Activated T-helper 9 cell treated with anti-CD3 and anti-CD28 coated beads, Interleukin-2, amount 50 U/mL, for 16 hours (primary cell): ENCODE data around the gene KCNMB2.

Experiments
- DNase-seq: peaks from one replicate; pipeline ENCODE4 v3.0.0-alpha.2; 2020; ENCODE audit warnings: low read depth

KCNMB2 gene

GRCh38 chr3:178568911-178569310 lies 32.7 kb downstream of the KCNMB2 start:
- DNase-seq = no peak

DNA sequence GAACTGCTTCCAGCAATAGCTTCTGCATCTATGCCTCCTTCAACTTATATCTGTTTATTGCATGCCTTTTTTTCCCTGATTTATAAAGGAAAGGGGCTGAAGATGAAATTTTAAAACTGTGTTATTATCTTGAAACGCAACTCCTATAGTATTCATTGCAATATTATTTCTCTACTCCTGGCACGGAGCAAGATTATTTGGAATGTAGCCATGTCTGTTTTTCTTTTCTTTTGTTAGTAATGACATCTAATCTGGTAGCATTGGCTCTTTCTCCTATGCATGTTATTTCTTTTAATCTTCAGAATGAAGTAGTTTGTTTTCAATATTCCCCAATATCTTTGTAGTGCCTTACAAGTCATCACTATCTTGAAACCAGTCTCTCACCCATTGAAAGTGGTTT lies 33.6 kb downstream of the KCNMB2 start:
- no peak for DNase-seq

DNA sequence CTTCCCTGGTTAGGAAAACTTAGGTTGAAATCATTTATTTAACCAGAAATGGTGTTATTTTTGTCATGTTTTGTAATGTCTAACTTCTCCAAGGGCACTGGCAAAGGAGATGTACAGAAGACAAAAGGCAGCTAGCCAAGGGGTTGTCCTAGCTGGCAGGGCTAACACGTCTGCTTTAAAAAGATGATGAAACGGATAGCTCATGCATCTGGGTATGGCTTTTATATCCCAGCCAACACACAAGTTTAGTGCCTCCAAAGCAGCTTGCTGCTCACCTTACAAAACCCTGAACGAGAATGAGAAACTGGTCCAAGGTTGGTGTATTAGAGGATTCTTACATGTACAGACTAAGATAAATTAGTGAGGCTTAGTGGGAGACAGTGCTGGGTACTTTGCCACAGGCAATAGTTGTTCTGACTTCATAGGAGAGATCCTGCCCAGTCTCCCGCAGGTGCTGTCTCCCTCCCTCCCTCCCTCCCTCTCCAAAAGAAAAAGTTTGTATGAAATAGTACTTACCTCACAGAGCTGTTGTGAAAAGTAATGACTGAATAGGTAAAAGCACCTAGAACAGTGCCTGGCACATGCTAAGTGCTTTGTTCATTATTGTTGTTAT lies 47.8 kb downstream of the KCNMB2 start:
- DNase-seq = no peak

DNA sequence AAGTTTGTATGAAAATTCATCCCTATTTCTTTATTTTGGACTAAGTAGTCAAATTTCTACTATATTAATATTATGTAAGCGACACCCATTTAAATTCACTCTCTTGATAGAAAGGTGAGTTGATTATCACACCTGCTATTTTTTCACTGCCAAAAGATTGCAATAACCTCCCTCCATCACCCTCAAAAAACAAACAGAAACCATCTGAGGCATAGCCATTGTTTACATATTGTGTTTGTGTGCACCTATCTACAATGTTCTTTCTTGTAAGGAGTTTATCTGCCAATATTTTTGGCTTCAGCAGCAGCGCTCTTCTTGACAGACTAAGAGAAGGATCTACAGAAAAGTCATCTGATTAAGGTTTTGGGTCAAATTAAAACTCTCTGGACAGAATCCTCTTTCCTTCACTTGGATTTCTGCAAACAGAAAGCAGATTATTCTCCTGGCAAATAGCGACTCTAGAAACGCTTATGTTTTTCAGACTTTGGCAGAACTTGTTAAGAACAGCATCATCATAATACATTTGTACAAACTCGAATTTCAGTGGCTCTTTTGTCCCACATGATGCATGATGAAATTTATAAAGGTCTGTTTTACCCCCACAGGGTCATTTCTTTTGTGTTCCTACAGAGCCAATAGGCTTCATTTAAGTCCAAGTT lies 48.6 kb downstream of the KCNMB2 start:
- no peak for DNase-seq

GRCh38 chr3:178585454-178585853 lies 49.2 kb downstream of the KCNMB2 start:
- DNase-seq = no peak

DNA sequence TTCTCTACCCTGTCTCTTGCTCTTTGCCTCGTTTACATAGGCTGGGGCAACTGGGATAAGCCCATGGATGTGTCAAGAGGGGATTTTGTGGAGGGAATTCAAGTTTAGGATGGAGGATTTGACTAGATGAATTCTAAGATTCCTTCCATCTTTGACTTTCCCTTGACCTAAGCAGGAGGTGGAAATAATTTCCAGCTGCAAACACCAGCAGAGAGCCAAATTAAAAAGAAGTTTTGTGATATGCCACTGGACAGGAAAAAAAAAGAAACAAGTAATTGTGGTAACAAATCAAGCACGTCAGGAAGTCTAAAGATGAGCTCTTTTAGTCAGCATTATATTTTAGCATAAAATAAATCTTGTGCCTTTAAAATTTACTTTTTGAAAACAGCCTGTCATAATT lies 49.8 kb downstream of the KCNMB2 start:
- DNase-seq = no peak

DNA sequence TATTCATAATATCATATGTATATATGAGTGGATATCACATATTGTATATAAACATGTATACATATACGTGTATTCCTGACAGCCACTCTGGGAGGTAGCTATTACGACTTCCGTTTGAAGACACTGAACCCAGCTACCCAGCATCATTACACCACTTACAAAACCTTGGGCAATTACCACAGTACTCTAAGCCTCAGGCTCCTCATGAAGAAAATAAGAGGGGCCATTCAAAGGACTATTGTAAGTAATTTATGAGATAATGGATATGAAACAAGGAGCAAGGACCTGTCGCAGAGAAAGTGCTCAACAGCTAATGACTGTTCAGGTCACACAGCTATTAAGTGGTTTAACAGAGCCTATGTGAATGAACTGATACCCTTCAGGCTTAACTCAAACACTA lies 52.4 kb downstream of the KCNMB2 start:
- no peak for DNase-seq

DNA sequence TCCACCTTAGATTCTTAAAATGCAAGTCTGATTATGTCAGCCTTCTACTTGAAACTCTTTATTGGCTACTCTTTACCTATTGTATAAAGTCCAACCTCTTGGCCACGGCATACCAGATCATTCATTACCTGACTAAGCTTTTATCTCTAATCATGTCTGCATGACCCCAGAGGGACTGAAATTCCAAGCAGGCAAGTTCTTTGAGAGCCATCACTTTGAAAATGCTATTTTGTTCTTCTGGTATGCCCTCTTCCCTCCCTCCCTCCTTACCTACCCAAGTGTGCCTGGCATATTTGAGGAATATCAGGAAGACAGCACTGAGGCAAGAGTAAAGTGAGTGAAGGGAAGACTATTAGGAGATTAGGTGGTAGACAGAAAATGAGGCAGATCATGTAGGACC lies 57.5 kb downstream of the KCNMB2 start:
- no peak for DNase-seq

DNA sequence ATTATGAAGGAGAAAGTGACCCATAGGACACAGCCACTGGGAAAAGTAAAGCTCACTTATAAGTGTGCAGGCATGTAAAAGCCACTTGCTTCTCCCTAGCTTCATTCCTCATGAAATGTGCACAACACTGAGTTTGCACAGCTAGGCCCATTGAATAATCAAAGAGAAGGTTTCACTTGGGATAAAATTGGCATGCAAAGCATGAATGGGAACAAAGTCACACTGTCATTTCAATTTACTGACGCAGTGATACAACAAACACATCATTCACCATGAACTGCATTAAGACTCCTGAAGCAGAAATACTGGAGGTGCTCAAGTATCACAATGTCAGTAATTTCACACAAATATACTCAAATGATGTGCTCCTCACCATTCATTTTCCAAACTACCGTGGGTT lies 61.1 kb downstream of the KCNMB2 start:
- DNase-seq = no peak

- DNase-seq = no peak
Observed at GRCh38 chr3:178602856-178603255, 66.6 kb downstream of the KCNMB2 start.

GRCh38 chr3:178603735-178604134 lies 67.5 kb downstream of the KCNMB2 start:
- no peak for DNase-seq

- no peak for DNase-seq
Observed at GRCh38 chr3:178618197-178618596, 82.0 kb downstream of the KCNMB2 start.

- DNase-seq = no peak
Observed at GRCh38 chr3:178618896-178619295, 82.7 kb downstream of the KCNMB2 start.

DNA sequence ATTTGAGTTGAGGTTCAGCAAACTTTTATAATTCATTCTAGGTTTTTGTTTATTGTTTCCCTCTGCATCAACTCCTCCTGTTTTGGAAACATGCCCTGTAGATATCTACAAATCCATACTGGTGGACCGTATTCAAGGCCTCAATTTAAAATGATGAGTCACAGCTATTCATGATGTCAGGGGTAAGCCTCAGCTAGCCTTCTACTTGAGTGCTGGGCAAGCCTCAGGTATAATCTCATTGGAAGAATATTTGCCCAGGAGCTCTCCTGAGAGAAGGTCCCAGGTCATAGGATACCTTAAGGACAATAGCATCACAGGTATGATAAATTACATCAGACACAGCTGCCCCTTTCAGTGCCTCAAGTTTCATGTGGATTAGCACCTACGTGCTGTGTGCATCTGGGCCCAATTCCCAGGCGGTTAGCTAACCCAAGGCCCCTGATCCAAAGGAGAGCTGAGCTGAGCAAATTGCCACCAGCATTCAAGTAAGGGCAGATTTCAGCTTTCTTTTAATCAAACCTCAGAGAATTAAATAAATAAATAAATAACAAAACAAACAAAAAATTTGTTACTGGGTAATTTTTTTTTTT lies 87.5 kb downstream of the KCNMB2 start:
- no peak for DNase-seq

DNA sequence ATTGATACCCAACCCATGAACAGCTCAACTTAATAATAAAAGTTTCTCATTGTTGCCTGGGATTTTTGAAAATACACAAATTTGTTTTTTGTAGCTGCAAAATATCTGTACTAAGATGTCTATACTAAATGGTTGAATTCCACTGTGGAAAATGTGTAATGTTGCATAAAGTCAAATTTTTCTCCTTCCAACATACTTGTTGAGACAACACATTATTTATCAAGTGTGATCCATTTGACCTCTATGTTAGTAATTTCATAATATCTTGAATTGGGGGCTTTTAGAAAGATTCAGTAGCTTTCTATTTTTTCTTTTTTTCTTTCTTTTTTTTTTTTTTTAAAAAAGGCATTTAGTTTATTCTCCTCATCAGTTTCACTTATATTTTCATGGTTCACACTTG lies 88.0 kb downstream of the KCNMB2 start:
- DNase-seq = no peak

DNA sequence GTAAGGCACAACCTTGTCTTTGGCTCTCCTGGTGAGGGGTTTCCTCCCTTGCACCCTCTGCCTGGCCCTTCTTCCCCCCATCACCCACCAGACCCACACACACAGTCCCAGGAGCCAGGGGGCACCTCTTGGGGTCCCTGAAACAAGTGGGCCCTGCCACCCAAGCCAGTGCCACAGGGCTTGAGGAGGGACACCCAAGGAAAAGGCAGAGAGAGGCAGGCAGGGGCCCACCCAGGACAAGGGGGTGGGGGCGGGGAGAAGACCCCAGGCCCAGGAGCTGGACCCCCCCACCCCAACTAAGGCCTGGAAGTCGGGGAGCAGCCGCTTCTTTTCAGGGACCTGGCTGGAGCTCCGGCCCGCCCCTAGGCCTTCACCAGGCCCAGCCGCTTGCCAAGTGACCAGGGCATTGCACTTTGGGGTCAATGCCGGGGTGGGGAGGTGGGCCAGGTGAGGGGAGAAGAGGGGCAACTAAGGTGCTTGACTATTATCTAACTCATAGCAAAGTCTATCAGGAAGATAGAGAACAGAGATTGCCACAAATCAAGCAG lies 88.9 kb downstream of the KCNMB2 start:
- no peak for DNase-seq

GRCh38 chr3:178628037-178628436 lies 91.8 kb downstream of the KCNMB2 start:
- DNase-seq = no peak

DNA sequence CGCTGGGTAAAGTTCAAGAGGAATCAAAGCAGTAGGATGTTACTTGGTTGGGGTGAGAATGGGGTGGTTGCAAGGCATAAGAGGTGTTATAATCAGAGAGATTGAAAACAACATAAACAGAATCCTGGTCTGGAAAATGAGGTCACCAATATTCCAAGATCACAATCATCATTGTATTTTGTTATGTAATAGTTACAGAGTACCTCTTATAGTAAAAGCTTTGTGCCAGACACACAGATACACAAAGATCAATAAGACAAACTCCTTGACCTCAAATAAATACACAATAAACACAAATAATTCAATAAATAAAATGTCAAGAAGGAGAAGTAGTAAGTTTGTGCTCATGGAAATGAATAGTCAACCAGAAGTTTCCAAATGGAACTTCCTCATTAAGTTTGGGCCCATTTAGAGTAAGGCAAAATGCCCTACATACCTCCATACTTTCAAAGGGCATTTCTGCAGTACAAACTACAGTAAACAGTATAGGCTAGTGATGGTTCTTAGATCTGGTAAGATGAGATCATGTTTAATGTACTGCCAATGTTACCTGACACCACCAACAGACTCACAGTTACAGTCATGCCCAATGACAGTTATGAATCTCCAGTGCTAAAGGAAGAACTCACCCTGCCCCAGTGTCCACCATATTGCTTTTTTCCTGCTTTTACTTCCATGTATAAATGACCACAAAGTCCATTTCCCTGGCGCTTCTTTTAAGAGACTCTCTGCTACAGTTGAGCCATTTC lies 93.4 kb downstream of the KCNMB2 start:
- DNase-seq = no peak

- no peak for DNase-seq
Observed at GRCh38 chr3:178631950-178632349, 95.7 kb downstream of the KCNMB2 start.

GRCh38 chr3:178634975-178635374 lies 98.7 kb downstream of the KCNMB2 start:
- no peak for DNase-seq

GRCh38 chr3:178637802-178638201 lies 101.6 kb downstream of the KCNMB2 start:
- DNase-seq = no peak

DNA sequence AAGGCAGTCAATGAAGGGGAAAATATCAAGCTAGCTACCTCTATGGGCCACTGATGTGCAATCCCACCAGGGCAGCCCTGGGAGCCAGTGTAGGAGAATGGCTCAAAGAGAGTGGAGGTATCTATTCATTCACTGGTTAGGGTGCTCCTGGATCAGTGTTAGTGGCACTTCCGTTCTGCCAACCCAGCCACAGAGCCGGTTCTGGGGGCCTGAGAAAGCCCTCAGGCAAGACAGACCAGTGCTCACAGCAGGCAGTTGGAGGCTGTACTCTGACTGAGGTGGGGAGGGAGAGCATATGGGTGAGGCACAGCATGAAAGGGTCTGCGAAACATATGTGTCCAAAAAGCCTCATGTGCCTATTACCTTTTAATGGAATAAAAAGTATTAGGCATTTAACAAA lies 109.3 kb downstream of the KCNMB2 start:
- DNase-seq = no peak
